Caco-2 (cell line): Measurements from ENCODE around the gene RPL22L1. TPM values are rescaled to one million over a fixed set of nuclear protein-coding genes. Genes with fewer than 3 reads are reported as not detected.

Experiments
- BruUV-seq: library from RNA; stranded (reverse); fragments of 400-500 nt; replicated peaks from 2 replicates; lab custom pipeline; 2021; lab: Mats Ljungman, UMichigan
- CTCF ChIA-PET: fragments of 300-600 bp; sonication (Branson Sonifier 250); formaldehyde crosslinking; loops from one replicate; lab custom pipeline; 2022; ENCODE audit warnings: antibody characterized with exemption; lab: Charles Lee
- POLR2A ChIA-PET: fragments of 300-600 bp; sonication (Branson Sonifier 250); formaldehyde crosslinking; loops from one replicate; lab custom pipeline; 2022; ENCODE audit warnings: antibody characterized with exemption; lab: Charles Lee
- DNase-seq, 2 experiments: peaks; one replicate each; pipeline versions ENCODE4 v3.0.0 to v3.0.0-alpha.2; 2020 to 2022
- H3K27me3 ChIP-seq: replicated peaks from 2 replicates; pipeline ENCODE4 v1.6.0; 2011; ENCODE audit warnings: low read length; ENCODE audit not compliant: control insufficient read depth, insufficient read depth
- H3K36me3 ChIP-seq: 2 replicates; pipeline ENCODE4 v1.5.1; 2011; ENCODE audit warnings: low read length; ENCODE audit not compliant: control insufficient read depth, insufficient read depth
- H3K4me1 ChIP-seq: fragments of 250-450 bp; sonication (Bioruptor Pico); 2 replicates; pipeline ENCODE4 v1.5.1; 2020; ENCODE audit warnings: mild to moderate bottlenecking
- H3K4me3 ChIP-seq: 2 replicates; pipeline ENCODE4 v1.5.1; 2011; ENCODE audit warnings: low read depth, mild to moderate bottlenecking, control low read depth, low read length
- H3K9me3 ChIP-seq: fragments of 250-450 bp; sonication (Bioruptor Pico); 2 replicates; pipeline ENCODE4 v1.5.1; 2020; ENCODE audit warnings: mild to moderate bottlenecking, moderate library complexity
- H3K27ac Mint-ChIP-seq: one replicate; pipeline ENCODE4 v1.8.0; 2022; ENCODE audit warnings: mixed read lengths; ENCODE audit not compliant: unreplicated experiment
- H3K27me3 Mint-ChIP-seq: one replicate; pipeline ENCODE4 v1.8.0; 2022; ENCODE audit warnings: mixed read lengths; ENCODE audit not compliant: insufficient read depth, unreplicated experiment
- H3K36me3 Mint-ChIP-seq: one replicate; pipeline ENCODE4 v1.8.0; 2022; ENCODE audit warnings: mild to moderate bottlenecking, mixed read lengths; ENCODE audit not compliant: insufficient read depth, unreplicated experiment
- H3K4me1 Mint-ChIP-seq: one replicate; pipeline ENCODE4 v1.8.0; 2022; ENCODE audit warnings: low read depth, mixed read lengths; ENCODE audit not compliant: unreplicated experiment
- H3K4me3 Mint-ChIP-seq: one replicate; pipeline ENCODE4 v1.8.0; 2022; ENCODE audit warnings: mild to moderate bottlenecking, moderate library complexity, mixed read lengths; ENCODE audit not compliant: unreplicated experiment
- H3K9me3 Mint-ChIP-seq: one replicate; pipeline ENCODE4 v1.8.0; 2022; ENCODE audit warnings: mixed read lengths; ENCODE audit not compliant: unreplicated experiment
- CTCF ChIP-seq, 2 experiments: fragments of 200-600 bp in 1 of 2; IDR thresholded peaks; 1 replicate in 1 of 2; 2 replicates in 1 of 2; pipeline versions ENCODE4 v1.5.1 to v1.8.0; 2011 to 2022; ENCODE audit warnings: antibody characterized with exemption in 1 of 2, control low read depth in 1 of 2, inconsistent platforms in 1 of 2, low read depth in 1 of 2, low read length in 1 of 2, mild to moderate bottlenecking in 1 of 2, moderate library complexity in 1 of 2; ENCODE audit not compliant: insufficient read depth in 1 of 2, severe bottlenecking in 1 of 2, unreplicated experiment in 1 of 2
- intact Hi-C: fragments of 100-400 bp; cut with micrococcal nuclease; formaldehyde crosslinking; loops from one replicate; pipeline ENCODE4 v1.10.0; 2022; ENCODE audit not compliant: unreplicated experiment
- total RNA-seq: library from RNA; stranded (reverse); gene quantifications from 2 replicates; pipeline ENCODE4 v1.2.3, GENCODE V29; 2022

RPL22L1 gene
- total RNA-seq, 1 experiment from 2014 or later, result 31.1 TPM

GRCh38 chr3:170867143-170867937, 2.7 kb downstream of the RPL22L1 start:
- no peak for DNase-seq
- intact Hi-C loops, result no loop called here
- BruUV-seq, result no TSS peak
- ChIA-PET CTCF (no interaction called here), POLR2A (no interaction called here)
- Mint-ChIP-seq H3K27me3 (no peaks in the 10 kb centered on the region), H3K27ac (peak overlapping the region; percentile 59), H3K36me3 (peaks cover 75% of the 10 kb centered on the region), H3K9me3 (no peaks in the 10 kb centered on the region), H3K4me3 (peak overlapping the region; percentile 4), H3K4me1 (peaks cover 21% of the 10 kb centered on the region)
- H3K27me3 ChIP-seq, result no peaks in the 10 kb centered on the region
- peaks cover 21% of the 10 kb centered on the region; the same call in 1 of the 2 replicates for H3K4me1 ChIP-seq
- no peaks in the 10 kb centered on the region for H3K9me3 ChIP-seq
- TF ChIP-seq CTCF (IDR thresholded peaks at IDR 0.05; ENCODE audit: insufficient read depth in 1 of 2, low read depth in 1 of 2, low read length in 1 of 2, severe bottlenecking in 1 of 2, unreplicated experiment in 1 of 2), result no peak
- H3K36me3 ChIP-seq, result no peaks in the 10 kb centered on the region; the same call in none of the 2 replicates
- no peak overlapping the region for H3K4me3 ChIP-seq

GRCh38 chr3:170866499-170866898, 3.5 kb downstream of the RPL22L1 start:
- DNase-seq, result no peak
- Mint-ChIP-seq H3K27ac (no peak overlapping the region), H3K36me3 (peaks cover 77% of the 10 kb centered on the region), H3K4me3 (no peak overlapping the region), H3K9me3 (no peaks in the 10 kb centered on the region), H3K4me1 (peaks cover 22% of the 10 kb centered on the region), H3K27me3 (no peaks in the 10 kb centered on the region)
- intact Hi-C loops, result no loop called here
- ChIA-PET CTCF (no interaction called here), POLR2A (no interaction called here)
- H3K9me3 ChIP-seq, result no peaks in the 10 kb centered on the region
- no peak for TF ChIP-seq CTCF (IDR thresholded peaks at IDR 0.05; ENCODE audit: insufficient read depth in 1 of 2, low read depth in 1 of 2, low read length in 1 of 2, severe bottlenecking in 1 of 2, unreplicated experiment in 1 of 2)
- H3K36me3 ChIP-seq, result no peaks in the 10 kb centered on the region; the same call in none of the 2 replicates
- BruUV-seq, result no TSS peak
- no peaks in the 10 kb centered on the region for H3K27me3 ChIP-seq
- H3K4me1 ChIP-seq, result peaks cover 21% of the 10 kb centered on the region; the same call in 1 of the 2 replicates
- no peak overlapping the region for H3K4me3 ChIP-seq

- H3K36me3 ChIP-seq, result no peaks in the 10 kb centered on the region; the same call in none of the 2 replicates
- peaks cover 22% of the 10 kb centered on the region for H3K4me1 Mint-ChIP-seq
- H3K9me3 Mint-ChIP-seq, result no peaks in the 10 kb centered on the region
- H3K4me3 Mint-ChIP-seq, result no peak overlapping the region
- H3K4me3 ChIP-seq, result no peak overlapping the region
- peaks cover 76% of the 10 kb centered on the region for H3K36me3 Mint-ChIP-seq
- DNase-seq, result no peak
- no peaks in the 10 kb centered on the region for H3K27me3 ChIP-seq
- ChIA-PET POLR2A (interaction anchor here (0.6 to 0.8 kb wide), 2 partner anchors 44 to 923 kb away, joined by 3 to 4 read pairs; no protein-coding TSS in a partner anchor), CTCF (no interaction called here)
- no peaks in the 10 kb centered on the region for H3K9me3 ChIP-seq
- BruUV-seq, result no TSS peak
- H3K27ac Mint-ChIP-seq, result no peak overlapping the region
- H3K4me1 ChIP-seq, result peaks cover 21% of the 10 kb centered on the region; the same call in 1 of the 2 replicates
- intact Hi-C loops, result no loop called here
- no peaks in the 10 kb centered on the region for H3K27me3 Mint-ChIP-seq
- TF ChIP-seq CTCF (IDR thresholded peaks at IDR 0.05; ENCODE audit: insufficient read depth in 1 of 2, low read depth in 1 of 2, low read length in 1 of 2, severe bottlenecking in 1 of 2, unreplicated experiment in 1 of 2), result no peak
These were observed 4.5 kb downstream of the RPL22L1 start for GRCh38 chr3:170865209-170866094.
